Suprapubic skin (tissue), 4 donors: ENCODE data around the gene TMEM156. TPM values are rescaled to one million over a fixed set of nuclear protein-coding genes. Genes with fewer than 3 reads are reported as not detected.

Experiments used
- DNase-seq, 2 donors: peaks; one replicate each; pipeline ENCODE4 v3.0.0-alpha.2; 2019; ENCODE audit warnings: low spot score in 2 of 2
- H3K27ac ChIP-seq: fragments of 200-600 bp; sonication (generic); one replicate; pipeline ENCODE4 v1.5.1; 2019
- H3K27me3 ChIP-seq: fragments of 200-600 bp; sonication (generic); one replicate; pipeline ENCODE4 v1.5.1; 2019
- H3K36me3 ChIP-seq: fragments of 200-600 bp; sonication (generic); one replicate; pipeline ENCODE4 v1.5.1; 2019
- H3K4me1 ChIP-seq: fragments of 200-600 bp; sonication (generic); one replicate; pipeline ENCODE4 v1.5.1; 2019
- H3K4me3 ChIP-seq: fragments of 200-600 bp; sonication (generic); one replicate; pipeline ENCODE4 v1.5.1; 2019; ENCODE audit warnings: mild to moderate bottlenecking
- H3K9me3 ChIP-seq: fragments of 200-600 bp; sonication (generic); one replicate; pipeline ENCODE4 v1.5.1; 2019
- EP300 ChIP-seq: sonication (generic); formaldehyde crosslinking; IDR thresholded peaks from one replicate; pipeline ENCODE4 v1.6.1; 2017; ENCODE audit warnings: antibody characterized with exemption
- POLR2A ChIP-seq, 2 donors: fragments of 450-650 bp; IDR thresholded peaks; one replicate each; pipeline ENCODE4 v1.6.1; 2017; ENCODE audit warnings: antibody characterized with exemption in 2 of 2, mild to moderate bottlenecking in 2 of 2, moderate library complexity in 2 of 2
- POLR2AphosphoS5 ChIP-seq, 3 donors: sonication (generic); formaldehyde crosslinking; IDR thresholded peaks; one replicate each; pipeline ENCODE4 v1.6.1; 2017; ENCODE audit warnings: antibody characterized with exemption in 3 of 3
- WGBS: methylation state at CpG from one replicate; pipeline ENCODE4 v1.1.5; 2018; 5-methylcytosine and 5-hydroxymethylcytosine counted together
- total RNA-seq, 4 donors: library from RNA; depleted of rRNA; stranded (reverse); fragments of >200 nt; gene quantifications; one replicate each; pipeline ENCODE4 v1.1.0, GENCODE V29; 2016
- TF ChIP-seq, protein P1 (sequence below), 2 donors: fragments of 200-600 bp in 1 of 2; fragments of 450-650 bp in 1 of 2; sonication (generic) in 1 of 2; IDR thresholded peaks; one replicate each; pipeline ENCODE4 v1.5.1; 2016 to 2019; ENCODE audit warnings: antibody characterized with exemption in 2 of 2, mild to moderate bottlenecking in 1 of 2, moderate library complexity in 1 of 2

Gene TMEM156
- total RNA-seq, 4 donors from 2014 or later, result not detected

DNA sequence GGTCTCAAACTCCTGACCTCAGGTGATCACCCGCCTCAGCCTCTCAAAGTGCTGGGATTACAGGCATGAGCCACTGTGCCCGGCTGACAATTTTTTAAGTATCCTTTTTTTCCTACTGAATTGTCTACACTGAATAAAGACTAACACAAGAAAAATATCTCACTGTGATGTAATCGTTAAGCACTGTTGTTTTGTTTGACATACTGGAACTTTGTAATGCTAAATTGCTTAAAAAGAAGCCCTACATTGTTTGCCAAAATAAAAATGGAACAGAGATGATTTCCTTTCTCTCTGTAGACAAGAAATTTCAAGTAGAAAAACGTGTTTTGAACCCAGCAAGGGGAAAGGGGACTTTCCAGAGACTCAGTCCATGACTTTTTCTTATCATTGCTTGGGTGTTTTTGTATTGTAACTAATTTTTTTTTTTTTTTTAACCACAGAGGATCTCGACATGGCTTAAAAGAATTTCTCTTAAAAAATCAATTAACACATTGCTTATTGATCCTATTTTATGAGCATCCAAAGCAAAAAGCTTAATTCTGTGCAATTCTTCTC is 74.9 kb downstream of the TMEM156 start:
- no peak overlapping the region for H3K4me3 ChIP-seq
- H3K36me3 ChIP-seq, result no peaks in the 10 kb centered on the region
- no peaks in the 10 kb centered on the region for H3K27me3 ChIP-seq
- 38% methylated on average over 5 of the region's 5 CpGs for WGBS
- H3K4me1 ChIP-seq, result no peaks in the 10 kb centered on the region
- no peak overlapping the region for H3K27ac ChIP-seq
- DNase-seq, result no peak
- H3K9me3 ChIP-seq, result no peaks in the 10 kb centered on the region
- TF ChIP-seq EP300, result no peak

GRCh38 chr4:38955957-38956356 is 76.3 kb downstream of the TMEM156 start:
- WGBS, result 96% methylated on average over 4 of the region's 4 CpGs
- no peaks in the 10 kb centered on the region for H3K36me3 ChIP-seq
- DNase-seq, result no peak
- H3K4me3 ChIP-seq, result no peak overlapping the region
- no peak overlapping the region for H3K27ac ChIP-seq
- TF ChIP-seq, protein P1, sequence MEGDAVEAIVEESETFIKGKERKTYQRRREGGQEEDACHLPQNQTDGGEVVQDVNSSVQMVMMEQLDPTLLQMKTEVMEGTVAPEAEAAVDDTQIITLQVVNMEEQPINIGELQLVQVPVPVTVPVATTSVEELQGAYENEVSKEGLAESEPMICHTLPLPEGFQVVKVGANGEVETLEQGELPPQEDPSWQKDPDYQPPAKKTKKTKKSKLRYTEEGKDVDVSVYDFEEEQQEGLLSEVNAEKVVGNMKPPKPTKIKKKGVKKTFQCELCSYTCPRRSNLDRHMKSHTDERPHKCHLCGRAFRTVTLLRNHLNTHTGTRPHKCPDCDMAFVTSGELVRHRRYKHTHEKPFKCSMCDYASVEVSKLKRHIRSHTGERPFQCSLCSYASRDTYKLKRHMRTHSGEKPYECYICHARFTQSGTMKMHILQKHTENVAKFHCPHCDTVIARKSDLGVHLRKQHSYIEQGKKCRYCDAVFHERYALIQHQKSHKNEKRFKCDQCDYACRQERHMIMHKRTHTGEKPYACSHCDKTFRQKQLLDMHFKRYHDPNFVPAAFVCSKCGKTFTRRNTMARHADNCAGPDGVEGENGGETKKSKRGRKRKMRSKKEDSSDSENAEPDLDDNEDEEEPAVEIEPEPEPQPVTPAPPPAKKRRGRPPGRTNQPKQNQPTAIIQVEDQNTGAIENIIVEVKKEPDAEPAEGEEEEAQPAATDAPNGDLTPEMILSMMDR (IDR thresholded peaks at IDR 0.05), result no peak
- TF ChIP-seq POLR2AphosphoS5 (IDR thresholded peaks at IDR 0.05) (no peak), EP300 (no peak), POLR2A (IDR thresholded peaks at IDR 0.05) (no peak)
- no peaks in the 10 kb centered on the region for H3K4me1 ChIP-seq
- no peaks in the 10 kb centered on the region for H3K9me3 ChIP-seq
- no peaks in the 10 kb centered on the region for H3K27me3 ChIP-seq

DNA sequence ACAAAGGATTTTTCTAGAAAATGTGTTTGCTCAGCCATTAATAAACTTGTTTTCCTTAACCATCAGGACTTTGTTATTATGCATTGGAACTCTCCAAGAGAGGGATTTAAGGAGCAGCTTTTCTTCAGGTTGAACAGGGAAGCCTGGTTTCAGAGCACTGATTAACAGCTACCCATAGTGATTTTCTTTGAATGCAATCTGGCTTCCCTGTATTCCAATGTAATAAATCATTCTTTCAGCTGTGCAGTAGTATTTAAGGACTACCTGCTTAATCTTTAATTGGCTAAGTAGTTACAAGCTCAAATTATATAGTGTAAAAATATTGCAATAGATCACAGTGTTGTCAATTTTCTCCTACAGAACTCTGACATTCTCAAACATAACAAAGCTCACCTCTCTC is 77.5 kb downstream of the TMEM156 start:
- Histone ChIP-seq H3K27ac (no peak overlapping the region), H3K36me3 (no peaks in the 10 kb centered on the region), H3K27me3 (no peaks in the 10 kb centered on the region), H3K4me1 (no peaks in the 10 kb centered on the region), H3K4me3 (no peak overlapping the region), H3K9me3 (no peaks in the 10 kb centered on the region)
- no peak for DNase-seq
- TF ChIP-seq POLR2AphosphoS5 (IDR thresholded peaks at IDR 0.05), result no peak
- TF ChIP-seq EP300, result no peak
- no peak for TF ChIP-seq POLR2A (IDR thresholded peaks at IDR 0.05)
- TF ChIP-seq, protein P1 (IDR thresholded peaks at IDR 0.05), result no peak

GRCh38 chr4:38952017-38952416 is 80.2 kb downstream of the TMEM156 start:
- Histone ChIP-seq H3K27ac (no peak overlapping the region), H3K9me3 (no peaks in the 10 kb centered on the region), H3K27me3 (no peaks in the 10 kb centered on the region), H3K4me1 (peaks cover 3% of the 10 kb centered on the region), H3K4me3 (no peak overlapping the region), H3K36me3 (no peaks in the 10 kb centered on the region)
- TF ChIP-seq POLR2AphosphoS5 (IDR thresholded peaks at IDR 0.05) (no peak), POLR2A (IDR thresholded peaks at IDR 0.05) (no peak), EP300 (no peak)
- TF ChIP-seq, protein P1 (IDR thresholded peaks at IDR 0.05), result no peak
- WGBS, result 60% methylated on average over 1 of the region's 1 CpG
- DNase-seq, result no peak

DNA sequence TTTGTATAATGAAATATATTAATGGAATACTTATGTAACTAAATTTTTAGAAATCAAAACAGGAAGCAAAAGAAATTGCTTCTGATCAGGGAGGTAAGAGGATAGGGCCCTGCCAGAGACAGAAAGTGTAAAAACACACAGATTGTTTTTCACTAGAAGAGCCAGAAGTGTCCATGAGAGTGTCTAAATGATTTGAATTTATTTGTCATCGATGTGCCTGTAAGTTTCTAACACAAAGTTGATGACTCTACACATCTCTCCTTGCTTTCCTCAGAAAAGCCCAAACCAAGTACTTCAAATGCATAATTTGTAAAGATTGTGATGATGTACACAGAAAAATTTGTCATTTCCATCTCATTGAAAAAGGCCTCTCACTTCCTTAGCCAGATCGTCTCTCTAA is 80.6 kb downstream of the TMEM156 start:
- Histone ChIP-seq H3K27me3 (no peaks in the 10 kb centered on the region), H3K4me1 (peaks cover 3% of the 10 kb centered on the region), H3K27ac (no peak overlapping the region), H3K9me3 (no peaks in the 10 kb centered on the region), H3K36me3 (no peaks in the 10 kb centered on the region), H3K4me3 (no peak overlapping the region)
- WGBS, result 62% methylated on average over 2 of the region's 2 CpGs
- TF ChIP-seq POLR2A (IDR thresholded peaks at IDR 0.05), result no peak
- DNase-seq, result no peak

DNA sequence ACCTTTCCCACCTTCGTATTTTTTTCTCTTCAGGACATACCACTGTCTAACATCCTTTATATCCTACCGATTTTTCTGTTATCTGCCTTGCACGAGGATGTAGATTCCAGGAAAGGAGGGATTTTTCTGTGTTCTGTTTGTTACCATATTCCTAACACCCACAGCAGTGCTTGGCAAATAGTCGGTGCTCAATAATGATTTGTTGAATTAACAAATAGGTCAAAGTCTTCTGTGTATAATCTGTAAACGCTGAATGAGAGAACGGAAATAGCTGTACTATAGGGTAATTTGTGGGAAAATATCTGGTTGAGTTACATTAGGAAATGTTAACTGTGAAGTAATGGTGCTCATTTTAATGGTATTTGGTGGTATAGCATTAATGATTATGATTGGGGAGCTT is 81.5 kb downstream of the TMEM156 start:
- no peak for DNase-seq
- Histone ChIP-seq H3K4me1 (peaks cover 3% of the 10 kb centered on the region), H3K4me3 (no peak overlapping the region), H3K27me3 (no peaks in the 10 kb centered on the region), H3K9me3 (no peaks in the 10 kb centered on the region), H3K36me3 (no peaks in the 10 kb centered on the region), H3K27ac (no peak overlapping the region)
- WGBS, result 74% methylated on average over 6 of the region's 6 CpGs
- TF ChIP-seq POLR2AphosphoS5 (IDR thresholded peaks at IDR 0.05) (no peak), EP300 (no peak), POLR2A (IDR thresholded peaks at IDR 0.05) (no peak)
- TF ChIP-seq, protein P1 (IDR thresholded peaks at IDR 0.05), result no peak
